GM21515 (cell line): ENCODE data around the gene TBRG4.
"Not testable (repeated sequence)": the region's sequence is repeated elsewhere in the genome, so short reads cannot be mapped to it uniquely, and the experiment has no call there.

Experiments used
- ATAC-seq: cut with Tn5 transposase; IDR thresholded peaks from one replicate; pipeline ENCODE4 v1.9.1; 2021; ENCODE audit not compliant: unreplicated experiment

The TBRG4 gene

DNA sequence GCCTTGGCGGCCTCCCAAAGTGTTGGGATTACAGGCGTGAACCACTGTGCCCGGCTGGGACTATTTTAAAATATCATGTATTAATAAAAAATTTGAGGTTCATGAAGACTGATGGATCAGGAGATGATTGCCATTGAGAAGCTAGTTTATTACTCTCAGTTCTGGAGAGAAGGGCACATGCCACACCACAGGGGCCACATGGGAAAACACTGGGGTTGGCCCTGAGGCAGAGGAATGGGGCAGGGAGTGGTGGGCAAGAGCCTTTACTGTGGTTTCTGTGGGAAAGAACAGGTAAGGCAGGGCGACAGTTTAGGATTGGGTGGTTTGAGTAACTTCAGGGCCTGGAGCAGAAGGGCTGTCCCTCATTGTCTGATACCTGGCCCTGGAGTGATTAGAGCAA is 6.8 kb upstream of the TBRG4 start:
- no peak for ATAC-seq

GRCh38 chr7:45117582-45117981 is 6.1 kb upstream of the TBRG4 start:
- no peak for ATAC-seq

DNA sequence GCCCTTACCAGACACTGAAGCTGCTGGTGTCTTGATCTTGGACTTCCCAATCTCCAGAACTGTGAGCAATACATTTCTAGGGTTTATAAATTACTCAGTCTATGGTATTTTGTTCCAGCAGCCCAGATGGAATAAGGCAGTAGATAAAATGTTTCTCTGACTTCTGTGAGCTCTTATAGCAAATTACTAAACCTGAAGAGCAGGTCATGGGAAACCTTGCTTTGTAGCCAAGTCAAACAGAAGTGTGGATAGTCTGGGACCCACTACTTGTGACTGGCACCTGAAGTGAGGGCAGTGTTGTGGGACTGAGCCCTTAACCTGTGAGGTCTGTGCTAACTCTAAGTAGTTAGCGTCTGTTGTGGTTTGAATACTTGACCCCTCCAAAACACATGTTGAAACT is 4.6 kb upstream of the TBRG4 start:
- no peak for ATAC-seq

- ATAC-seq: no peak
These were observed 3.4 kb upstream of the TBRG4 start for GRCh38 chr7:45114926-45115325.

GRCh38 chr7:45114257-45114656 is 2.8 kb upstream of the TBRG4 start:
- not testable (repeated sequence) for ATAC-seq

DNA sequence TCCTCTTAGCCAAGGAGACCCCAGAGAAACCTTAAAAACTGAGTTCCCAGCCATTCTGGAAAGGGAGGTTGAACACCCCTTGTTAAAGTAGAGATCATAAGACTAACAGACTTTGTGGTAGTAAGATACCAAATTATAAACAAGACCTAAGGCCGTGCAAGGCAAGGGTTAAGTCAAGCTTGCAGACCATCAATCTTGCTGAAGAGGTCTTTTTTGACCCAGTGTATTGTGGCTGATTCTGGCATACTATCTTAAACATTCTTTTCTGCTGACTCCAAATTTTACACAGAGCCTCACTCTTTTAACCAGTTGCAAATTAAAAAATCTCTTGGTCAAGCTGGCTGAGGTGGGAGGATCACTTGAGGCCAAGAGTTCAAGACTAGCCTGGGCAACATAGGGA is 1.2 kb upstream of the TBRG4 start:
- ATAC-seq: no peak

DNA sequence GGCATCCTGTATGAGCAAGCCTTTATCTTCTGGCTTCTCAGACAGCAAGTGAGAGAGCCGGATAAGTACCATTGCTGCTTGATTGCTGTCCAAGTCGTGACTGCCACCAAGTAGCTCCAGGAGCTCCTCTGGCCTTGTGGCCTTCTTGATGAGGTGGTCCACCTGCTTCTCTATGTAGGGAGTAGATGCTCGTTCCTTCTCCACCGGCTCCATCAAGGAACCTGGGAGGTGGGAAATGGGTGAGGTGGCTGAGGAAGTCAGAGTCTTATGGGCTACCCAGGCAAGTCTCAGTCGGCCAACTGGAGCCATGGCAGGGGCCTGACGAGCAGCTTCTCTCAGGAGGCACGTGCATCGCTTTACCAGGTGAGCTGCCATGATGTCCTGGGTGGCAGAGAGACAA is 2.6 kb downstream of the TBRG4 start:
- ATAC-seq: no peak

DNA sequence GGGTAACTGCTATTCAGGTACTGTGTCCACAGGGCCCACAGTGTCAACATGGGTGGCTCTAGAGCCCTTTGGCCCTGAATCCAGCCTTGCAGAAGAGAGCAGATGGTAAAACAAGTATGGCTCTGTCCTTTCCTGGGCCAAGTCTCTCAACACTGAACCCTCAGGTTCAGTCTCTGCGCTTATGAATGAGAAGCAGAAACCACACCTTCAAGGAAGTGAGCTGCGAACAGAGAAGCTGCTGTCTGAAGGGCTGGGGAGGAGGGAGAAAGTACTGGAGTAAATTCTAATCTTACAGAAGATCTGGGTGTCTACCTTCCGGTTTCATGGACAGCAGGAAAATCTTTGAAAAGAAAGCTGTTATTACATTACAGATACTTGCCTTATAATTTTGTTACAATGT is 4.1 kb downstream of the TBRG4 start:
- no peak for ATAC-seq

- ATAC-seq: no peak
These were observed 4.7 kb downstream of the TBRG4 start for GRCh38 chr7:45106820-45107219.

DNA sequence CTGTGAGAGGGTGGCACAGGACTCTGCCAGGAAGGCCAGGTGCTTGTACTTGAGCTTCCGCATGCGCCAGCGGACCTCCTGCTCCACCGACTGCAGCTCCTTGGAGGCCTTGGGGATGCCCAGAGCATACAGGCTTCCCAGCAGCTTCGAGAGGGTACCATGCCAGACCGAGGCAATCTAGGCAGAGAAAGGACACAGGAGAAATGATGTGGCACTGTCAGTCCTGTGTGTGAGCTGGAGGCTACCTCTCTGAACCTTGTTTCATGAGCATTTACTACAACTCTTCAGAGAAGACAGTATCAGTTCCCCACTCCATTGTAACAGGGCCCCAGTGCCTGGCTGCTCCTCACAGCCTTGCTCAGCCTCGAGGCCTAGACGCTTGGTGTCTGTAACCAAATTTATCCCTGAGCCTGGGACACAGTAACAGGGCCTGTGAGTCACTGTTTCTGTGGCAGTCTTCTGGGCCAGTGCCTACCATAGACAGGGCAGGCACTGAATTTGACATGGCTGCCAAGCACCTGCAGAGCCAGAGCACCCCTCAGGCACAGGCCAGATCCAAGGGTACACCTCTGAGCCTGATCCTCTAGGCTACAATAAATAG is 5.8 kb downstream of the TBRG4 start:
- no peak for ATAC-seq

- ATAC-seq: no peak
These were observed 6.5 kb downstream of the TBRG4 start for GRCh38 chr7:45104844-45105587.

- no peak for ATAC-seq
These were observed 7.3 kb downstream of the TBRG4 start for GRCh38 chr7:45103958-45104843.

- no peak for ATAC-seq
These were observed 8.4 kb downstream of the TBRG4 start for GRCh38 chr7:45102785-45103712.

DNA sequence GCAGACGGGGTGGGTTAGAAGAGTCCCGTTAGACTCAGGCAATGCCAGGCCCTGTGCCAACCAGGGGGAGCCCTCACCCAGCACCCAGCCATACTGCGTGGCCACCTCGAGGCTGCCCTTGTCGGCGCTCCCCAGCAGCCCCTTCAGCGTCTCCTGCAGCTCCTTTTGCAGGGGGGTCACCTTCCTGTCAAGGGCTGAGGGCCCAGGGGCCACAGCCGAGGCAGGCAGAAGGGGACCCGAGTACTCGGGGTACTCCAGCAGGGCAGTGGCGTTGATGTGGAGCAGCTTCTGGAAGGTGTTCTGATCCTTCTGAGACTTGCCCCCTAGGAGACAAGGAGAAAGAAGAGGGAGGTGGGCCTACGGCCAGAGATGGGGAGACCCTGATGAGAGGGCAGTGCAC is 9.7 kb downstream of the TBRG4 start:
- no peak for ATAC-seq

DNA sequence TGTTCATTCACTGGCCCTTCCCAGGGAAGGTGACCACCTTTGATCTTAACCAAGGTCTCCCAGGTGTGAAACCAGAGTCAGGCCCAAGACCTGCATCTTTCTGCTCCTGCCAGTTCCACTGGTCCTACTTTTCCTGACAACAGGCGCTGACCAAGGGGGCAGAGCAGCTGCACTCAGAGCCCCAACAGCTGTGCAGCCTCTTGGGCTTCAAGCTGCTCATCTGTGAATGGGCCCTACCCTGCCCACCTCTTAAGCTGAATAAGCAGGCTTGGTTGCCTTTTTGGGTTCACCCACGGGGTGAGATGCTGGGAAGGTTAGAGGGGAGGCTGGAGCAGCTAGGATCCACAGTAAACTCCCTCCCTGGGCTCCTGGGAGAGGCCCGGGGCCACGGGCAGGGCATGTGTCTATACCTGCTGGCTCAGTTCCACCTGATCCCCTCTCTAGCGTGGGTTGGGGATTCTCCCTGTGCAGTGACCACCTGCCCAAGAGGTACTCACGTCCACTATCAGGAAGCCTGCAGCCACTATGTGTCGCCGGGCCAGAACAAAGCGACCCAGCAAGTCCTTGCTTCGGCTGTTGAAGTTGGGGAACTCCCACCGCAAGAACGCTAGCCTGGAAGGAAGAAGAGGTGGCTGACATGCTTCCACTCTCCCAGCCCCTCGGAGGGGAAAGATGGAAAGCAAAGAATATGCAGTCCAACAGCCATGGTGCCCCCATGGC is 10.6 kb downstream of the TBRG4 start:
- no peak for ATAC-seq

DNA sequence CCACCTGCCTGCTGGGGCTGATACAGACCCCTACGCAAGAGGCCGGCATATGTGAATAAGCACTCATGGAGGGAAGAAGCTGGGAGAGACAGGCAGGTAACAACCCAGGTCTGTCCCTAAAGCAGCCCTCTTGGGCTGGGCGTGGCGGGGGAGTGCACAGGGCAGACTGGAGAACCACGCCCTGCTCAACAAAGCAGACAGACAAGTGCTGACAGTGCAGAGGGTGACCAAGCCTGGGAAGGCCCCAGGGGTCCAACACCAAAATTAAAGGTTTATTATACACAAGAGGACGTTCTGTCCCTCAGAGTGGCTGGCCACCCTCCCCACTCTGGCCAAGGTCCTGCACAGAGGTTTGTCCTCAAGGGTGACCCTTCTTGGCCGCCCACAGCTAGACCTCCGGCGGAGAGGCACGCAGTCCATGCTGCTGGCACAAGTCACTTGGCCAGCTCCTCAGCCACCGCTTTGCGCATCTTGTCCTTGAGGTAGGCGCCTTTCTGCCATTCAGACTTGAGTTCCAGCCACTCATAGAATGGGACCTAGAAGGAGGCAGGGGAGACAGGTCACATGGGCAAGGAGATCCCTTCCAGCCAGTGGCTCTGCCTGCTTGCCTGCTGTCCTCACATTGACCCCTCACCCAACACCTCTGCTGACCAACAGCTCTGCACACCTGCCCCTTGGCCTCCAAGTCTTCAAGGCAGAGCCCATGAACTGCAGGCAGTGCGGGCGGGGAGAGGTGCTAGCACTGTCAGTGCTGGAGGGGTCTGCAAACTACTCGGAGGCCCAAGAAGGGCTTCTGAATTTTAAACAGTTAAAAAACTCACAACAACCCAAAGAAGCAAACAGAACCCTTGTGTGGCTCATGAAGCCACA is 11.4 kb downstream of the TBRG4 start:
- ATAC-seq: no peak

DNA sequence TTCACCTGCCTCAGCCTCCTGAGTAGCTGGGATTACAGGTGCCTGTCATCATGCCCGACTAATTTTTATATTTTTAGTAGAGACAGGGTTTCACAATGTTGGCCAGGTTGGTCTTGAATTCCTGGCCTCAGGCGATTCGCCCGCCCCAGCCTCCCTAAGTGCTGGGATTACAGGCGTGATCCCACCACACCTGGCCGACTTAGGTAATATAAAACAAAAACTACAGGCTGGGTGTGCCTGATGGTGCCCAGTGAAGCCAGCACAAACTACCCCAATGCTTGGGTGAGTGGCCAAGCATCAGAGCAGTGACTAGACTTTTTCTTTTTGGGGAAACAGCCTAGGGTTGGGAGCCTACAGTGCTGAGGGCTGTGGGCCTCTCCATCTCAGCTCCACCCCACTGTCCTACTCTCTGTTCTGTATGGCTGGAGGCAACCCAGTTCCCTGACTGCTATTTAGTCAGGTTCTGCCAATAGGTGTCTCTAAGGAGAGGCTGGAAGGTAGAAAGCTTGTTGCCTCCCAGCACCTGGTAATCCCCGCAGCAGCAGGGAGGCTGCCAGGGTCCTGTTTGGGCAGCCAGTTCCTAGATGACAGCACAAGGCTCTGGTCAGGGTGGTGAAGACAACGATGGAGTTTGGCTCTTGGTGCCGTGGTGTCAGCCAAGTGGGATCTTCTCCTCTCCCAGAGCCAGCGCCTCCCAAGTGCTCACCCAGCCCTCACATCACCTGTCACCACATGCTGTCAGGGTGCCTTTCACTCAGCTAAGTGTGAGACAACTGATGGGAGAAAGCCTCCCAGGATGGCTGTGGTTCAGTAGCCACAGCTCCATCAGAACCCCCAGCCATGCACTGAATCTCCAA is 12.3 kb downstream of the TBRG4 start:
- no peak for ATAC-seq

- no peak for ATAC-seq
These were observed 18.6 kb downstream of the TBRG4 start for GRCh38 chr7:45092931-45093235.
